GM18909 (cell line): ENCODE data around the gene NEDD4.
"Not testable (repeated sequence)": the region's sequence is repeated elsewhere in the genome, so short reads cannot be mapped to it uniquely, and the experiment has no call there.

Source experiments
- ATAC-seq: cut with Tn5 transposase; IDR thresholded peaks from one replicate; pipeline ENCODE4 v1.9.1; 2021; ENCODE audit warnings: mild to moderate bottlenecking; ENCODE audit not compliant: unreplicated experiment, poor library complexity

Gene NEDD4

GRCh38 chr15:55965091-55965490, 28.3 kb downstream of the NEDD4 start:
- ATAC-seq, result no peak

GRCh38 chr15:55960946-55961345, 32.5 kb downstream of the NEDD4 start:
- no peak for ATAC-seq

GRCh38 chr15:55959744-55960447, 33.5 kb downstream of the NEDD4 start:
- no peak for ATAC-seq

GRCh38 chr15:55958349-55958748, 35.1 kb downstream of the NEDD4 start:
- no peak for ATAC-seq

GRCh38 chr15:55954862-55955605, 38.4 kb downstream of the NEDD4 start:
- no peak for ATAC-seq

- not testable (repeated sequence) for ATAC-seq
These were observed 40.7 kb downstream of the NEDD4 start for GRCh38 chr15:55952501-55953274.

GRCh38 chr15:55944606-55945005, 48.8 kb downstream of the NEDD4 start:
- not testable (repeated sequence) for ATAC-seq

- no peak for ATAC-seq
These were observed 51.1 kb downstream of the NEDD4 start for GRCh38 chr15:55942332-55942731.

- no peak for ATAC-seq
These were observed 56.4 kb downstream of the NEDD4 start for GRCh38 chr15:55937040-55937439.

- ATAC-seq, result no peak
These were observed 64.5 kb downstream of the NEDD4 start for GRCh38 chr15:55928955-55929354.

GRCh38 chr15:55921744-55922143, 71.7 kb downstream of the NEDD4 start:
- ATAC-seq, result no peak

- no peak for ATAC-seq
These were observed 75.5 kb downstream of the NEDD4 start for GRCh38 chr15:55917881-55918296.

GRCh38 chr15:55916666-55917409, 76.6 kb downstream of the NEDD4 start:
- ATAC-seq, result no peak

GRCh38 chr15:55915876-55916567, 77.4 kb downstream of the NEDD4 start:
- ATAC-seq, result no peak

GRCh38 chr15:55915221-55915620, 78.2 kb downstream of the NEDD4 start:
- no peak for ATAC-seq

GRCh38 chr15:55914446-55914845, 79.0 kb downstream of the NEDD4 start:
- no peak for ATAC-seq

- no peak for ATAC-seq
These were observed 80.4 kb downstream of the NEDD4 start for GRCh38 chr15:55912982-55913381.

GRCh38 chr15:55909036-55909811, 84.2 kb downstream of the NEDD4 start:
- no peak for ATAC-seq

GRCh38 chr15:55907797-55908196, 85.6 kb downstream of the NEDD4 start:
- ATAC-seq, result no peak
